Cardiac muscle cell (in vitro differentiated cells and primary cell): ENCODE measurements around the gene TLCD4. TPM values are rescaled to one million over a fixed set of nuclear protein-coding genes. Genes with fewer than 3 reads are reported as not detected.

Experiments used
- DNase-seq, 2 donors: peaks; one replicate each; pipeline versions ENCODE4 v3.0.0 to v3.0.0-alpha.2; 2010 to 2017; ENCODE audit warnings: low read depth in 1 of 2, low spot score in 1 of 2
- H3K27ac ChIP-seq: fragments of 200-600 bp; sonication (generic); 2 replicates; pipeline ENCODE4 v1.5.1; 2016
- H3K27me3 ChIP-seq: fragments of 200-600 bp; sonication (generic); 2 replicates; pipeline ENCODE4 v1.6.0; 2016; ENCODE audit warnings: control low read depth
- H3K36me3 ChIP-seq: fragments of 200-600 bp; sonication (generic); 2 replicates; pipeline ENCODE4 v1.5.1; 2016; ENCODE audit warnings: control low read depth
- H3K4me1 ChIP-seq: fragments of 200-600 bp; sonication (generic); 2 replicates; pipeline ENCODE4 v1.8.1; 2017; ENCODE audit warnings: low read depth, mild to moderate bottlenecking, mixed run types
- H3K4me3 ChIP-seq: fragments of 200-600 bp; sonication (generic); 2 replicates; pipeline ENCODE4 v1.5.1; 2016; ENCODE audit warnings: mild to moderate bottlenecking
- H3K9me3 ChIP-seq: fragments of 200-600 bp; sonication (generic); 2 replicates; pipeline ENCODE4 v1.5.1; 2017; ENCODE audit warnings: low read depth, mild to moderate bottlenecking, control low read depth
- CTCF ChIP-seq: IDR thresholded peaks from 2 replicates; pipeline ENCODE4 v1.5.1; 2012; ENCODE audit warnings: low read depth, mild to moderate bottlenecking, low read length
- polyA plus RNA-seq: library from polyadenylated mRNA; unstranded; fragments of >200 nt; fragmentation: Nextera tagmentation; extraction: Ambion mirVana; gene quantifications from 2 replicates; pipeline ENCODE4 v1.2.1, GENCODE V29; 2016
- total RNA-seq: library from RNA; depleted of rRNA; stranded (reverse); fragments of >200 nt; gene quantifications from 2 replicates; pipeline ENCODE4 v1.2.3, GENCODE V29; 2016

The TLCD4 gene
- total and polyA plus RNA-seq, 2 experiments from 2014 or later: 13.7 to 15.1 TPM

DNA sequence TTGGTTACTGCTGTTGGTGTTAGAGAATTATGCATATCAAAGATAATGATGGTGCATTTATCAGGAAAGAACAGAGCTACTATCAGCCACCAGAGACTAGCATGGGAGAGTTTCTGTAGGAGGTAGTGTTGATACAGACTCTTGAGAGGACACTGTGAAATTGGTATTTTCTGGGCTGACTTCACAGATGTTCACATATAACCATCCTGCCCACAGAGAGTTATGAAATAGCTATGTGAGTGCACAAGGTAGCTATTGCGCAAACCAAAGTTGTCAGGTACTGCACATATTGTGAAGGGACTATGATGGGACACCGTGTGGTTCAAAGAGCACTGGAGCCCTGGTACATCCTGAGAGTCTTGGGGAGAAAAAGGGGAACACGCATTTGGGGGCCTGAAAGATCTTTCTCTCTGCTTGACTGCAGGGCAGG is 1.4 kb upstream of the TLCD4 start:
- no peaks in the 10 kb centered on the region for H3K27me3 ChIP-seq
- H3K4me1 ChIP-seq: peaks cover 16% of the 10 kb centered on the region
- no peaks in the 10 kb centered on the region for H3K9me3 ChIP-seq
- H3K27ac ChIP-seq: no peak overlapping the region
- DNase-seq: no peak
- no peaks in the 10 kb centered on the region for H3K36me3 ChIP-seq
- no peak overlapping the region for H3K4me3 ChIP-seq
- TF ChIP-seq CTCF: no peak

GRCh38 chr1:95116580-95117206 is 462 bp upstream of the TLCD4 start:
- Histone ChIP-seq H3K9me3 (no peaks in the 10 kb centered on the region), H3K27ac (peak overlapping the region; percentile 93), H3K4me3 (peak overlapping the region; percentile 98), H3K4me1 (peaks cover 16% of the 10 kb centered on the region), H3K36me3 (no peaks in the 10 kb centered on the region), H3K27me3 (no peaks in the 10 kb centered on the region)
- peak; percentile 53 for TF ChIP-seq CTCF
- DNase-seq: peak; percentile 47 to 86

GRCh38 chr1:95118067-95118499 is 928 bp downstream of the TLCD4 start:
- no peak for TF ChIP-seq CTCF
- H3K36me3 ChIP-seq: no peaks in the 10 kb centered on the region
- peak in 1 of 2 donors; percentile 78 for DNase-seq
- H3K4me3 ChIP-seq: peak overlapping the region; percentile 98
- H3K27ac ChIP-seq: peak overlapping the region; percentile 93
- no peaks in the 10 kb centered on the region for H3K27me3 ChIP-seq
- no peaks in the 10 kb centered on the region for H3K9me3 ChIP-seq
- H3K4me1 ChIP-seq: peaks cover 26% of the 10 kb centered on the region

GRCh38 chr1:95118710-95119109 is 1.6 kb downstream of the TLCD4 start:
- Histone ChIP-seq H3K9me3 (no peaks in the 10 kb centered on the region), H3K4me3 (peak overlapping the region; percentile 98), H3K27ac (peak overlapping the region; percentile 29), H3K27me3 (no peaks in the 10 kb centered on the region), H3K36me3 (no peaks in the 10 kb centered on the region), H3K4me1 (peaks cover 26% of the 10 kb centered on the region)
- no peak for TF ChIP-seq CTCF
- DNase-seq: no peak

DNA sequence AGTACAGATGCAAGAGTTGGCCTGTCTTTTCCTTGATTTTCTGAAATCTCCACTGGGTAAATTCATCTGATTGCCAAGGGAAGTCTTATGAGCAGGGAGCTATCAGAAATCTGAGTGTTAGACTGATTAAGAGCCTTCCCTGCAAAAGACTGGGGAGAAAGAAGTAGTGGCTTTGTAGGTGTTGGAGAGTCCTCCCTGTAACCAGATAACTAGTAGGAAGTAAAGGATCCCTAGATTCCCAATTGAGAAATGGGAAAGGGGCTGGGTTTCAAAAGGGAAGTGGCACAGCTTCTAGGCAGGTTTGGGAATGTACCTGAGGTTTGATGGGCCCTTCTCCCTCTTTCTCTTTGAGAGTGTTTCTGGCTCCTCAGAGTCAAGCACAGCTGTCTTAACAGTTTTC is 2.1 kb downstream of the TLCD4 start:
- Histone ChIP-seq H3K27ac (peak overlapping the region; percentile 29), H3K4me3 (peak overlapping the region; percentile 98), H3K4me1 (peaks cover 26% of the 10 kb centered on the region), H3K36me3 (no peaks in the 10 kb centered on the region), H3K9me3 (no peaks in the 10 kb centered on the region), H3K27me3 (no peaks in the 10 kb centered on the region)
- DNase-seq: peak in 1 of 2 donors; percentile 4
- no peak for TF ChIP-seq CTCF
